Activated CD4-positive, alpha-beta T cell treated with anti-CD3 and anti-CD28 coated beads for 36 hours (primary cell): ENCODE results near the gene FAM81B. TPM values are rescaled to one million over a fixed set of nuclear protein-coding genes. Genes with fewer than 3 reads are reported as not detected.

ENCODE experiments used
- ATAC-seq: fragments of 200-7000 bp; cut with Tn5 transposase; one replicate; pipeline ENCODE4 v1.10.0; 2021; ENCODE audit warnings: mild to moderate bottlenecking, moderate library complexity
- CTCF ChIA-PET: fragments of 350-600 bp; sonication (Branson Sonifier 250); formaldehyde crosslinking; loops from one replicate; lab custom pipeline; 2021; ENCODE audit warnings: antibody characterized with exemption; lab: Charles Lee
- POLR2A ChIA-PET: fragments of 350-600 bp; sonication (Branson Sonifier 250); formaldehyde crosslinking; loops from one replicate; lab custom pipeline; 2021; ENCODE audit warnings: antibody characterized with exemption, inconsistent platforms; lab: Charles Lee
- DNase-seq: peaks from one replicate; pipeline ENCODE4 v3.0.0-alpha.2; 2020
- H3K27ac Mint-ChIP-seq: one replicate; pipeline ENCODE4 v1.8.0; 2021; ENCODE audit warnings: mixed read lengths
- H3K27me3 Mint-ChIP-seq: one replicate; pipeline ENCODE4 v1.8.0; 2021; ENCODE audit warnings: mixed read lengths
- H3K36me3 Mint-ChIP-seq: one replicate; pipeline ENCODE4 v1.8.0; 2021; ENCODE audit warnings: low read depth, mixed read lengths
- H3K4me1 Mint-ChIP-seq: one replicate; pipeline ENCODE4 v1.8.0; 2021; ENCODE audit warnings: mixed read lengths
- H3K4me3 Mint-ChIP-seq: one replicate; pipeline ENCODE4 v1.8.0; 2021; ENCODE audit warnings: mild to moderate bottlenecking, moderate library complexity, mixed read lengths
- H3K9me3 Mint-ChIP-seq: one replicate; pipeline ENCODE4 v1.8.0; 2021; ENCODE audit warnings: low read depth, mixed read lengths
- intact Hi-C, 2 experiments: fragments of 100-400 bp; cut with DNase I in 1 of 2; cut with micrococcal nuclease in 1 of 2; formaldehyde crosslinking; loops; one replicate each; pipeline versions ENCODE4 v1.14.2 to v1.15.1; 2022 to 2024; cut with DNase I, micrococcal nuclease
- total RNA-seq, 2 experiments: library from RNA; stranded (reverse); gene quantifications; one replicate each; pipeline ENCODE4 v1.2.3, GENCODE V29; 2021

The FAM81B gene
- total RNA-seq, 2 experiments from 2014 or later: not detected

DNA sequence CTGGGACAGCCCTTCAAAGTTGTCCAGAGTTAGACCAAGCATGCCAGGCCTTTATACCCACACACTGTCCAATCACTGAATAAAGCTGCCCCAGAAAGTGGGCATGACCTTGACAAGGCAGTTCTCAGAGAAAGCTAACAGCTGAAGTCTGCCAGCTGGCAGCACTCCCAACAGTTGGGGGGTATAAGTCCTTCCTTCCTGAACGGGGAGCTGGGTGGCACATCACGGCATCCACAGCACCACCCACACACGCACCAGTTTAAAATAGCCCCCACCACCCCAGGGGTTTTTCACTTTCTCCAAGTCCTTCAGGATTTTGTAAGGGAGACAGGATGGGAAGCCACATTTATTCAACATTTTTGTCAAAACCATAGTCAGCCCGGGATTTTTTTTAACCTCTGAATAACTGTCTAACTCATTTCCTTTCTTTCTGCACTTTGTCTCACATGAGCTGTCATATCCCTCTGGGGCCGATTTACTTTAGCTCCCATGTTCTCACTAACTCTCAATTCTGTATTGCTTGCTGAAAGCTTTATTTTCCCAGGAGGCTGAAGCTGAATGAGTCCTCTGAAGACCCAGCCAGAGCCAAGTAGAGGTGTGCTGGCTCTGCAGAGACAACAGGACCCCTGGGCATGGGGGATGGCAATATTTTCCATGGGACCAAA, 15.4 kb downstream of the FAM81B start:
- intact Hi-C loops: no loop called here
- no peak overlapping the region for H3K27ac Mint-ChIP-seq
- DNase-seq (no peak), ATAC-seq (no peak)
- H3K9me3 Mint-ChIP-seq: no peaks in the 10 kb centered on the region
- POLR2A ChIA-PET: no interaction called here
- H3K36me3 Mint-ChIP-seq: no peaks in the 10 kb centered on the region
- H3K4me3 Mint-ChIP-seq: no peak overlapping the region
- CTCF ChIA-PET: interaction anchor here (0.8 kb wide), 1 partner anchor 36 kb away, joined by 3 read pairs; no protein-coding TSS in a partner anchor
- no peaks in the 10 kb centered on the region for H3K4me1 Mint-ChIP-seq
- H3K27me3 Mint-ChIP-seq: peaks cover 18% of the 10 kb centered on the region

DNA sequence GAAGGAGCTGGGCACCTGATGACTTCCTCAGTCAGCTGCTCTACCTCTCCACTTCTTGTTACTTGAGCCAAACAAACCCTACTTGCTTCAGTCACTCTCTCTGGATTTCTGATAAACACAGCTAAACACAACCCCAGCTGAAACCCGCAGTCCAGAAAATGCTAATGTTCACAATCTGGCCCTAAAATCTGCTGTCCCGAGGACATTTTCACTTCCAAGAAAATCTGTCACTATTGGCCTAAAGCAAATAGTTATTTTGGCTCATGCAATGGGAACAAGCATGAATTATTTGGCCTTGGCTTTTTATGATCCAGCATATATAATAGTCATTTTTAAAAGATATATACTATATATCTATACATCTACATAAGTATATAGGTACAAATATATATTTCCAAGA, 19.1 kb downstream of the FAM81B start:
- peaks cover 20% of the 10 kb centered on the region for H3K27me3 Mint-ChIP-seq
- H3K36me3 Mint-ChIP-seq: no peaks in the 10 kb centered on the region
- ChIA-PET POLR2A (no interaction called here), CTCF (no interaction called here)
- H3K4me1 Mint-ChIP-seq: no peaks in the 10 kb centered on the region
- intact Hi-C loops: no loop called here
- no peak overlapping the region for H3K27ac Mint-ChIP-seq
- no peak for DNase-seq
- H3K4me3 Mint-ChIP-seq: no peak overlapping the region
- H3K9me3 Mint-ChIP-seq: no peaks in the 10 kb centered on the region
- ATAC-seq: no peak

DNA sequence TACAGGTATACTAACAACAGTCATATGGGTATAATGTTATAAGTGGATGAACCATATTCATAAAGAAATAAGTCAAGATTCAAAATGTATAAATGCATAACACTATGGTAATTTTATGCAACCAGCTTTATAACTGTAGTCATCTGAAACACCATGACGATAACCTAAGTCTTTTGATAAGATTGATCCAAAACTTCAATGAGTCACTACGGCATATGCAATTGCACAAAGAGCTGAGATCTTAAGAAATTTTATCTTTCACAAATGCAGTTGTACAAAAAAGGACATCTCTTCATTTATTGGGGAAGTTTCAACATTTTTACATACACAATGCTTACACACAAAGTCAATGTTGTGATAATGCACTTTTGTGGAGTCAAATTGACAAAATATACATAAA, 20.3 kb downstream of the FAM81B start:
- POLR2A ChIA-PET: no interaction called here
- DNase-seq: no peak
- no peak overlapping the region for H3K4me3 Mint-ChIP-seq
- no peak overlapping the region for H3K27ac Mint-ChIP-seq
- H3K4me1 Mint-ChIP-seq: no peaks in the 10 kb centered on the region
- CTCF ChIA-PET: interaction anchor here (1.0 kb wide), 1 partner anchor 18 kb away, joined by 5 read pairs; no protein-coding TSS in a partner anchor
- H3K9me3 Mint-ChIP-seq: no peaks in the 10 kb centered on the region
- H3K27me3 Mint-ChIP-seq: peaks cover 17% of the 10 kb centered on the region
- H3K36me3 Mint-ChIP-seq: no peaks in the 10 kb centered on the region
- intact Hi-C loops: no loop called here
- ATAC-seq: no peak

GRCh38 chr5:95414451-95414850, 23.3 kb downstream of the FAM81B start:
- CTCF ChIA-PET: no interaction called here

GRCh38 chr5:95417971-95418370, 26.8 kb downstream of the FAM81B start:
- H3K4me3 Mint-ChIP-seq: no peak overlapping the region
- POLR2A ChIA-PET: no interaction called here
- ATAC-seq (no peak), DNase-seq (no peak)
- H3K4me1 Mint-ChIP-seq: no peaks in the 10 kb centered on the region
- no peaks in the 10 kb centered on the region for H3K36me3 Mint-ChIP-seq
- H3K27ac Mint-ChIP-seq: no peak overlapping the region
- CTCF ChIA-PET: interaction anchor here (0.7 kb wide), 1 partner anchor 102 kb away, joined by 3 read pairs; no protein-coding TSS in a partner anchor
- intact Hi-C loops: no loop called here
- H3K27me3 Mint-ChIP-seq: peaks cover 13% of the 10 kb centered on the region
- H3K9me3 Mint-ChIP-seq: no peaks in the 10 kb centered on the region

More at GRCh38 chr5:95414451-95414850, 23.3 kb downstream of the FAM81B start:
- no peak for ATAC-seq
- no peak for DNase-seq
- Mint-ChIP-seq H3K9me3 (no peaks in the 10 kb centered on the region), H3K4me1 (no peaks in the 10 kb centered on the region), H3K4me3 (no peak overlapping the region), H3K36me3 (no peaks in the 10 kb centered on the region), H3K27me3 (peaks cover 5% of the 10 kb centered on the region), H3K27ac (no peak overlapping the region)
- intact Hi-C loops: no loop called here
- POLR2A ChIA-PET: no interaction called here

- Mint-ChIP-seq H3K4me3 (no peak overlapping the region), H3K27ac (no peak overlapping the region), H3K9me3 (no peaks in the 10 kb centered on the region), H3K36me3 (no peaks in the 10 kb centered on the region), H3K4me1 (no peaks in the 10 kb centered on the region), H3K27me3 (peaks cover 7% of the 10 kb centered on the region)
- ATAC-seq (no peak), DNase-seq (no peak)
- CTCF ChIA-PET: no interaction called here
- intact Hi-C loops: no loop called here
- POLR2A ChIA-PET: no interaction called here
These were observed 31.7 kb downstream of the FAM81B start for GRCh38 chr5:95422838-95423237.

DNA sequence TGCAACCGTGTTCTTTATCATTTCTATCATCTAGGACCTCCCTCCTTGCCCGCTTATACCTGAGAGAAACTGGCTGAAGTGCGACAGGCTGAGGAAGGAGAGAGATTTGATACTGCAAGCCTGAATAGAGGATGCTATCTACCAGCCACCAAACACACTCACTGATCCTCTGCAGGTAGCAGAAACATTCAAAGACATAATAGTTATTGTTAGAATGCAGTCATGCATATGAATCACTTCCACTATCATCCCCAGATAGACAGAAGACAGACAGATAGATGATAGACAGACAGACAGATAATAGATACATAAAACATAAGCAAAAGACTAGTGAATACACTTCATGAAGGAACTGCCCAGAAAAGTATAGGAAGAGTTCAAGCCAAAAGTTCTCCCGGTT, 32.9 kb downstream of the FAM81B start:
- ChIA-PET CTCF (no interaction called here), POLR2A (no interaction called here)
- no peak for DNase-seq
- H3K4me3 Mint-ChIP-seq: no peak overlapping the region
- H3K27me3 Mint-ChIP-seq: peaks cover 7% of the 10 kb centered on the region
- no peak for ATAC-seq
- H3K4me1 Mint-ChIP-seq: no peaks in the 10 kb centered on the region
- H3K36me3 Mint-ChIP-seq: no peaks in the 10 kb centered on the region
- no peaks in the 10 kb centered on the region for H3K9me3 Mint-ChIP-seq
- intact Hi-C loops: no loop called here
- no peak overlapping the region for H3K27ac Mint-ChIP-seq

DNA sequence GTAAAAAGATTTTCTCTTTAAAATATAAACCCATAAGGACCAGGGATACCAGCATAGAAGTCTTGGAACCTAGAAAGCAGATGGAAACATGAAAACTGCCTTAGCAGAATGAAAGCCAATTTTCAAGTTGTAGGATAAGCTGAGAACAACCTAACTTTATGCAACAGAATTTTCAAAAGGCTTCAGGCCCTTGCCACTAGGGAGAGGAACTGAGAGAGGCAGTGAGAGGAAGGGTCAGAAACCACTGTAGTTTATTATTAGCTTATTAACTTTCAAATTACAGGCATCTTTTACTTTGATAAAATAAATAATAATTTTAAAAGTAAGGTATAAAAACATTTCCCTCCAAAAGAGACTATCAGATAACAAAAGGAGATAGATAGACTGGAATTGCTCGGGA, 33.4 kb downstream of the FAM81B start:
- ATAC-seq (no peak), DNase-seq (no peak)
- ChIA-PET CTCF (no interaction called here), POLR2A (no interaction called here)
- intact Hi-C loops: no loop called here
- Mint-ChIP-seq H3K27ac (no peak overlapping the region), H3K4me1 (no peaks in the 10 kb centered on the region), H3K27me3 (peaks cover 7% of the 10 kb centered on the region), H3K4me3 (no peak overlapping the region), H3K9me3 (no peaks in the 10 kb centered on the region), H3K36me3 (no peaks in the 10 kb centered on the region)

- H3K9me3 Mint-ChIP-seq: no peaks in the 10 kb centered on the region
- no peaks in the 10 kb centered on the region for H3K4me1 Mint-ChIP-seq
- H3K27ac Mint-ChIP-seq: no peak overlapping the region
- ChIA-PET CTCF (no interaction called here), POLR2A (no interaction called here)
- ATAC-seq: no peak
- no peaks in the 10 kb centered on the region for H3K36me3 Mint-ChIP-seq
- H3K4me3 Mint-ChIP-seq: no peak overlapping the region
- DNase-seq: no peak
- intact Hi-C loops: no loop called here
- H3K27me3 Mint-ChIP-seq: peaks cover 5% of the 10 kb centered on the region
These were observed 35.1 kb downstream of the FAM81B start for GRCh38 chr5:95426227-95426626.

DNA sequence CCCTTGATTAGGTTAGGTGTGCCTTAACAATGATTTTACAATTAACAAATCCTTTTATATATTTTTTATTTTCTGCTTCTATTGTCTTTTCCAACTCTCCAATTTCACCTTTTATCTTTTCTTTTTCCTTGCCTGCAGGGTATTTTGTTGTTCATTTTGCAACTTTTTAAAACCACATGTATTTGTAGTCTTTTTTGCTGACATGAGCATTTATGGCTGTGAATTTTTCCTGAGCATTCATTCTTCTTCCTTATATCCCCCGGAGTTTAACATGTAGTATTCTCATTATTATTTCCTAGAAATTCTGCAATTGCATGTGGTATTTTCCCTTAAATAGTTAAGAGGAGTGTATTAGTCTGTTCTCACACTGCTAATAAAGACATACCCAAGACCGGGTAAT, 41.6 kb downstream of the FAM81B start:
- H3K4me3 Mint-ChIP-seq: no peak overlapping the region
- POLR2A ChIA-PET: no interaction called here
- peaks cover 7% of the 10 kb centered on the region for H3K9me3 Mint-ChIP-seq
- H3K36me3 Mint-ChIP-seq: no peaks in the 10 kb centered on the region
- H3K27me3 Mint-ChIP-seq: peaks cover 12% of the 10 kb centered on the region
- ATAC-seq: no peak
- intact Hi-C loops: no loop called here
- H3K4me1 Mint-ChIP-seq: no peaks in the 10 kb centered on the region
- no peak for DNase-seq
- H3K27ac Mint-ChIP-seq: no peak overlapping the region
- CTCF ChIA-PET: no interaction called here

DNA sequence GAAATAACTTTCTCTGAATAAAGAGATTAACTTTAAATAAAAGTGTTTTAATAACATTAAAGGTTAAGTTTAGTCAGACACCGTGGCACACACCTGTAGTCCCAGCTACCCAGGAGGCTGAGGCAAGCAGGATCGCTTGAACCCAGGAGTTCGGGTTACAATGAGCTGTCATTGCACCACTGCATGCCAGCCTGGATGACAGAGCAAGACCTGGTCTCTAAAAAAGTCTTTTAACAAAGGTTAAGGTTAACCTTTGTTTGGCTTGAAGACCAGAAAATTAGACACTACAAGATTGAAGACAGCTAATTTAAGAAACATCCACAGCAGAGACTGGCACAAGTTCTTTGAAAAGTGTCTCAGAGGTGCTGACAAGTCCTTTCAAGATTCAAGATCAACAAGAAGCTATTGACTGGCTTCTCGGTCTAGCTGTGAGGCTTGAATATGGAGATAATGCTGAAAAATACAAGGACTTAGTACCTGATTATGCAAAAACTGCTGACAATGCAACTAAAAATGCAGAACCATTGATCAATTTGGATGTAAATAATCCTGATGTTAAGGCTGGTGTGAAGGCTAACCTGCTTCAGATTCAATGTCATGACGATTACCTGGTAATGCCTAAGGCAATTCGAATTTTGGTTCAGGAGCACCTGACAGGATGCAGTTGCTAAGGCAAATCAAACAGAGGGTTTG, 48.8 kb downstream of the FAM81B start:
- H3K27ac Mint-ChIP-seq: no peak overlapping the region
- no peaks in the 10 kb centered on the region for H3K36me3 Mint-ChIP-seq

DNA sequence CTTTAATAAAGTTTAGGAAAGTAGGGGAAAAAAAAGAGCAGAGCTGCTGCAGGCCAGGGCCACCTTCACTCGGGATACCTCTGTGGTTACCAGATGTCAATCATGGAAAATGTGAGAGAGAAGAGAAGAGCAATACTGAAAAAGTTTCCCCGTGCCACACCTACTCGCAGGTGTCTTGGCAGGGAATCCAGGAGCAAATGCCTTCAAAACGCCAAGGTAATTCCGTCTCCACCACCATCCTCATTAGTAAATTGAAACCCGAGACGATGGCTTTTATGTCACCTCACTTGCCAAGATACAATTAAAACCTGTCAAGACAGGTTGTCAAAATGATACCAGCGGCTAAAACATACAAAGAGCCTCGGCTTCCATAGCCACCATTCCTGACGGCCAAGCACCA, 49.7 kb downstream of the FAM81B start:
- H3K27ac Mint-ChIP-seq: no peak overlapping the region
- intact Hi-C loops: no loop called here
- no peaks in the 10 kb centered on the region for H3K36me3 Mint-ChIP-seq
- ChIA-PET CTCF (no interaction called here), POLR2A (no interaction called here)
- no peaks in the 10 kb centered on the region for H3K4me1 Mint-ChIP-seq
- no peak overlapping the region for H3K4me3 Mint-ChIP-seq
- ATAC-seq (no peak), DNase-seq (no peak)
- peaks cover 20% of the 10 kb centered on the region for H3K27me3 Mint-ChIP-seq
- H3K9me3 Mint-ChIP-seq: no peaks in the 10 kb centered on the region

More for the DNA sequence above, 48.8 kb downstream of the FAM81B start:
- CTCF ChIA-PET: interaction anchor here (0.6 kb wide), 1 partner anchor 837 kb away, joined by 3 read pairs; no protein-coding TSS in a partner anchor
- Mint-ChIP-seq H3K4me3 (no peak overlapping the region), H3K9me3 (no peaks in the 10 kb centered on the region), H3K27me3 (peaks cover 20% of the 10 kb centered on the region), H3K4me1 (no peaks in the 10 kb centered on the region)
- POLR2A ChIA-PET: no interaction called here
- DNase-seq (no peak), ATAC-seq (no peak)
- intact Hi-C loops: no loop called here
